ENCODE data around the gene MAP2K1.

MAP2K1 gene

DNA sequence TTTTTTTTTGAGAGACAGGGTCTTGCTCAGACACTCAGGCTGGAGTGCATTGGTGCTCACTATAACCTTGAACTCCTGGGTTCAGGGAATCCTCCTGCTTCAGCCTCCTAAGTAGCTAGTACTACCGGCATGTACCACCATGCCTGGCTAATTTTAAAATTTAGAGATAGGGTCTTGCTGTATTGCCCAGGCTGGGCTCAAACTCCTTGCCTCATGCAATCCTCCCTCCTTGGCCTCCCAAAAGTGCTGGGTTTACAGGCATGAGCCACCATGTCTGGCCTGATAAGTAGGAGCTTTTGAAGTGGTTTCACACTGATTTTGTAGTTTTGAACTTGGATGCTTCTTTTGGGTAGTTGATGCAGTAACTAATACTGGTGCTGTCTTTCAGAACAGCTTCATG is 7.8 kb downstream of the MAP2K1 start:
- DNase-seq, result no peak

GRCh38 chr15:66394915-66395314 is 8.2 kb downstream of the MAP2K1 start:
- no peak for DNase-seq

DNA sequence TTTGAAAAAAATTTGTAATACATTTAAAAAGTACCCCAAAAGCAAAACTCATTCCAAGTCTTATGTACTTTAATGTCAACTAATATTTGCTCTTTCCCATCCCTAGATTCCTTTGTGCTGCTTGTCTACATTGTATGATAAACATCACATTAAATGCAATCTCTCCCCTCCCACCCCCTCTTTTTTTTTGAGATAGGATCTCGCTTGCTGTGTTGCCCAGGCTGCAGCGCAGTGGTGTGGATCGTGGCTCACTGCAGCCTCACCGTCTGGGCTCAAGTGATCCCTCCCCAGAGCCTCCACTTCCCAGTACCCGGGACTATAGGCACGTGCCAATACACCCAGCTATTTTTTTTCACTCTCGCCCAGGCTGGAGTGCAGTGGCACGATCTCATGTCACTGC is 12.6 kb downstream of the MAP2K1 start:
- DNase-seq, result no peak

DNA sequence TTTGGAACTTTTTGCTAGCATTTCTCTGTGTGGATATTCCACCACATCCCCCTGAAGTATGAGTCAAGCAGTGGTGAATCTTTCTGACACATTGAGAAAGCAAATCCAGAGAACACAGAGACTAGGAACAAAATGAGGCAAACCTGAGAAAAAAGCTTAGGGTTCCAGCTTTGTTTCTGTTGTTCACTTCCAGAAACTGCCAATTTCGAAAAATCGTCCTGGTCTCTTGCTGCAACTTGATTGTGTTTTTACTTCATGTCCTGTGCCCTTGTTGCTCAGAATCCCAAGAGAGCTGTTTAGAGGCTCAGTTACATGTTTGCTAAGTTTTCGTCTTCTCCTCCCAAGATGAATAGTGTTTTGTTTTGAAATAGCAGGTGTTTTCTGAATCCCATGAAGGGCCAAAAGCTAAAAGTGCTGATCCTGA is 13.7 kb downstream of the MAP2K1 start:
- DNase-seq, result no peak

- DNase-seq, result no peak
Observed at GRCh38 chr15:66401130-66402021, 14.7 kb downstream of the MAP2K1 start.

DNA sequence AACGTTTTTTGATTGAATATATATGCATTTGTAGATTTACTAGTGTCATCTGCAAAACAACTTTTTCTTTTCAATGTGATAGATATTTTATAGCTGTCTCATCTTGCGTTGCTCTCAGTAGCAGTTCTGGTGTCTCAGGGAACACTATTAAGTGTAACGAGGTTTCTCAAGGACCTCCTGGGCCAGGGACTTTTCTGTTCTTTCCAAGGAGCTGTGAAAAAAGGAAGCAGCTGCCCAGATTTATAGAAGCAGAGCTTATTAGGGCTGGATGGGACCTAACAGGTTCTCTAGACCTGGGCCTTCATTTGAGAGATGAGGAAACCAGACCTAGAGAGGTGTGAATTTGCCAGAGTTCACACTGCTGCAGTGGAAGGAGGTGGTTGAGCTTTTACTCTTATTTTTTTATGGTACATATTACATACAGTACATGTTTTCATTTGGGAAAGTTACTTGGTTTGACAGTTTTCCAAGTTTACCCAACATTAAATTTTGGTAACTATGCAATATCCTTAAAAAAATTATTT is 16.1 kb downstream of the MAP2K1 start:
- no peak for DNase-seq

- DNase-seq, result no peak
Observed at GRCh38 chr15:66403323-66403722, 16.6 kb downstream of the MAP2K1 start.

GRCh38 chr15:66404122-66404521 is 17.4 kb downstream of the MAP2K1 start:
- no peak for DNase-seq

- DNase-seq, result no peak
Observed at GRCh38 chr15:66404532-66404931, 17.8 kb downstream of the MAP2K1 start.

DNA sequence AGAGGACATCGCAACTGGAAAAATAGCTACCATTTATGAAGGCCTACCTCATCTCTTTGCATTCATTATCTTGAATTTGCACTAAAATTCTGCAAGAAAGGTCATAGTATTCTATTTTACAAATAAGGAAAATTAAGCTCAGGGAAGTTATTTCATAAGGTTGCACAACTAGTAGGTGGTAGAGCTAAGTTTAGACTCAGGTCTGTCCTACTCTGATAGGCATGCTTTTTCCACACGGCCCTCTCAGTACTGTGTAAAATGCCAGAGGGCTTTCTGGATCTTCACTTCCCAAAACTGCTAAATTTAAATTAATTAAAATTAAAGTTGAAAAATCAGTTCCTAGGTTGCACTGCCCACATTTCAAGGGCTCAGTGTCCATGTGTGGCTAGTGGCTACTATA is 18.3 kb downstream of the MAP2K1 start:
- no peak for DNase-seq

GRCh38 chr15:66405615-66406014 is 18.9 kb downstream of the MAP2K1 start:
- DNase-seq, result no peak

DNA sequence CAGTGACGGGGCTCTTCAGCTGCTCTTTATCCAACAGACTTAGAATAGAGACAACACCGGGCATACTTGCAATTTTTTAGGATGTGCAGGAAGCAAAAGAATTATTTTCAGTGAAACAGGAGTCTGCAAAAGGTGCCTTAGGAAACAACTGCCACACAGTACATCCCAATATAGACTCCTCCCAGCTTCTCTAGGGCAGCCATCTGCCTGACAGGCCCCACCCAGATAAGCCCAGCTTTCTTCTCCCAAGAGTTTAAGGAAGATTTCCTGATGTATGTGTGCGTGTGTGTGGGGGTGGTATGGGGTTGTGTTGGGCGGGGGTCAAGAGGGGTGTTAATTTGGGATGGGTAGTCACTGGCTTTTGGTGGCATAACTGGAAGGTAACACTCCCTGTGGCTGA is 21.5 kb downstream of the MAP2K1 start:
- no peak for DNase-seq

GRCh38 chr15:66408675-66409282 is 22.1 kb downstream of the MAP2K1 start:
- DNase-seq, result no peak

- no peak for DNase-seq
Observed at GRCh38 chr15:66409565-66410108, 22.9 kb downstream of the MAP2K1 start.

DNA sequence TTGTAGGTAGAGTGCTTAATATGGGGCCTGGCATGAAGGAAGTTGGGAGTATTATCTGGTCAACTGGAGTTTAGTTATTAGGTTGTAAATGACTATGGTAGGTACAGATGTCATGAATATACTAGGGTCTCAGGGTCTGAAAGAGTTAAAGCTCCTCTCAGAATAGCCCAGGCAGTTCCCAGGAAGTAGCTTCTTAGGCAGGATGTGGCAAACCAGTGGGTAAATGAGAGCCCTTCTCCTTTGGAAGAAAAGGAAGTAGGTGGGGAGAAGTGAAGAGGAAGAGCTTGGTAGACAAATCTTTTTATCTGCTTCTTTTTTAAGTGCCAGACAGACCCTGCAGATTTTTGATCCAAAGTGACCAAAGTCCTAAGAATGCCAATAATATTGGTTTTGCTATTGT is 24.5 kb downstream of the MAP2K1 start:
- no peak for DNase-seq

GRCh38 chr15:66412220-66412619 is 25.5 kb downstream of the MAP2K1 start:
- no peak for DNase-seq

DNA sequence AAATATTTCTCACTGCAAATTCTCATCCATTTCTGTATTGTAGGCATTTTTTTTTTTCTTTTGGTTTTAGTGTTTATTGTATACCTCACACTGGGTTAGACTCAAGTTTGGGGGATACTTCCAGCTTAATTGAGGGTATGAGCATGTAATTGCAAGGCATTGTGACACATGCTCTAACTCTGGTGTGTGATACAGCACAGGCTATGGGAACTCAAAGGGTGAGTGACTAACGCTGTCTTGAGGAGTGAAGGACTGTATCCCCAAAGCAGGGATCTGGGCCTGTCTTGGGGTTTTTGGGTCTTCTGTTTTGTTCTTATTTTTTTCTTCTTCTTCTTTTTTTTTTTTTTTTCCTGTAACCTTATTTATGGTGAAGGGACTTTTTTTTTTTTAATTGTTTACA is 26.9 kb downstream of the MAP2K1 start:
- DNase-seq, result no peak

- no peak for DNase-seq
Observed at GRCh38 chr15:66415360-66415759, 28.6 kb downstream of the MAP2K1 start.

- no peak for DNase-seq
Observed at GRCh38 chr15:66417736-66418135, 31.0 kb downstream of the MAP2K1 start.

GRCh38 chr15:66419471-66419870 is 32.8 kb downstream of the MAP2K1 start:
- DNase-seq, result no peak

DNA sequence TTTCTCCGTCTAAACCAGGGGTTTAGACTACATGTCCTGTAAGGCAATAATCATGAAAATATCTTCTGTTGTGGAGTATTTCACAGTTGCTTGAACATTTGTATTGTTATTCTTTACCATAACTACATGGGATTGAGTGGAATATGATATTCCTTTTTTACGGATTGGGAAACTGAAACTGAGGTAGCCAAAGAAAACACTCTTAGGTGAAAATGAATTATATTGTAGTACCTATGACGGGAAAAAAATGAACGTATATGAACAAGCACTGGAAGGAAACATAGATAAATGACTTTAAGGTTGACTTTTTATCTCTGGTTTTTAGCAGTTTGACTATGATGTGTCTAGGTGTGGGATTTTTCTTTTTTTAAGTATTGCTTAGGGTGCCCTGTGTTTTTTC is 35.6 kb downstream of the MAP2K1 start:
- no peak for DNase-seq

DNA sequence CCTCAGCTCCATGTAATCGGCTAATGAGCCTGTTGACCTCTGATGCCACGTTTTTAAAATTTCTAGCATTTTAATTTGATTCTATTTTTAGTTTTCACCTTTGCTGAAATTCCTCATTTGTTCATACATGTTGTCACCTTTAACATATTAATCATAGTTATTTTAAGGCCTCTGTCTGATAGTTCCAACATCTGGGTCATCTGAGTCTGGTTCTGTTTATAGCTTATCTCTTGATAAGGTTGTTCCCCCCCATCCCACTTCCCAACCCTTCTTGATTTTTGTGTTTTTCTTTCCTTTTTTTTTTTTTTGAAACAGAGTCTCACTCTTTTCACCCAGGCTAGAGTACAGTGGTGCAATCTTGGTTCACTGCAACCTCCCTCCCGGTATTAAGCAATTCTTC is 36.4 kb downstream of the MAP2K1 start:
- DNase-seq, result no peak

DNA sequence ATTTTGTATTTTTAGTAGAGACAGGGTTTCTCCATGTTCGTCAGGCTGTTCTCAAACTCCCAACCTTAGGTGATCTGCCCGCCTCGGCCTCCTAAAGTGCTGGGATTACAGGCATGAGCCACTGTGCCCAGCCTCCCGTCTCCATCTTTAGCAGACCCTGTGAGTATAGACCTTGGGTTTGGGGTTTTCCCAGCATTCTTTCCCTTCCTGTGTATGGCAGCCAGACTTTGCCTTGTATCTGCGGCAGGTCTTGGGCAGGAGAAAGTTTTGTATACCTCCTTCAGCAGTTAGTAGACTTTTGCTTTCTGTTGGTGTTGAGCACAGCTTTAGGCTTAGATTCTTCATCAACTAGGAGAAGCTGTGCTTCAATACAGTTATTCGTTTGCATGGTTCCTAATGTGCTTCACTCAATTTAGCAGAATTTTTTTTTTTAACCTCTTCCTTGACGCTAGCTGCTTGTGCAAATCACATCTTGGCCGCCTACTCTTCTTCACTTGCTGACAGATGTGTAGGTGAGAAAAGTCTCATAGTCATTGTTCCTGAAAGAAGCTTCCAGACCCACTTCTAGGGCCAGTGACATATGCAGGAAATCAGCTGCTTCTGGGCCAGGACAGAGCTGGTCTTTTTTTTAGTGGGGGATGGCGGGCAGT is 38.4 kb downstream of the MAP2K1 start:
- DNase-seq, result no peak

GRCh38 chr15:66425837-66426236 is 39.1 kb downstream of the MAP2K1 start:
- no peak for DNase-seq

All from NCI-H2227 treated with DMSO at 0.1 percent for 48 hours (cell line).